A673 (cell line): ENCODE measurements around the gene GPR101. TPM values are rescaled to one million over a fixed set of nuclear protein-coding genes. Genes with fewer than 3 reads are reported as not detected.

Source experiments
- total RNA-seq: library from RNA; stranded (reverse); gene quantifications from 2 replicates; pipeline ENCODE4 v1.2.3, GENCODE V29; 2021

Gene GPR101
- total RNA-seq, 1 experiment from 2014 or later, result not detected

Other genes with a start within 250 kb of the GPR101 start
- gene RBMX, start 153.3 kb downstream of the GPR101 start, total RNA-seq, result 422 and 432 TPM in 2 replicates